NB4 (cell line): Measurements from ENCODE around the gene ANKRD33B.

ENCODE experiments used
- DNase-seq: peaks from one replicate; pipeline ENCODE4 v3.0.0; 2010; ENCODE audit warnings: low read depth
- H3K4me3 ChIP-seq: one replicate; pipeline ENCODE4 v1.5.1; 2011; ENCODE audit warnings: mild to moderate bottlenecking, low read depth, low read length, moderate library complexity
- CTCF ChIP-seq: IDR thresholded peaks from one replicate; pipeline ENCODE4 v1.5.1; 2012; ENCODE audit warnings: low read depth, low read length
- MAX ChIP-seq: IDR thresholded peaks from 2 replicates; pipeline ENCODE4 v1.6.1; 2011; ENCODE audit warnings: low read depth, low read length
- MYC ChIP-seq: IDR thresholded peaks from 2 replicates; pipeline ENCODE4 v1.6.1; 2011; ENCODE audit warnings: low read depth, low read length
- POLR2A ChIP-seq: IDR thresholded peaks from 2 replicates; pipeline ENCODE4 v1.6.1; 2011; ENCODE audit warnings: mild to moderate bottlenecking; ENCODE audit not compliant: insufficient read length; ENCODE audit errors: extremely low read depth

ANKRD33B gene

GRCh38 chr5:10612251-10612650 is 48.4 kb downstream of the ANKRD33B start:
- DNase-seq, result no peak
- no peak for TF ChIP-seq MYC
- no peak for TF ChIP-seq MAX
- TF ChIP-seq CTCF, result no peak
- H3K4me3 ChIP-seq, result no peak overlapping the region

- no peak for TF ChIP-seq CTCF
Observed at GRCh38 chr5:10615693-10616092, 51.8 kb downstream of the ANKRD33B start.

GRCh38 chr5:10617103-10617502 is 53.2 kb downstream of the ANKRD33B start:
- no peak overlapping the region for H3K4me3 ChIP-seq
- TF ChIP-seq POLR2A, result no peak
- no peak for DNase-seq

More at GRCh38 chr5:10615693-10616092, 51.8 kb downstream of the ANKRD33B start:
- no peak for DNase-seq
- H3K4me3 ChIP-seq, result no peak overlapping the region

GRCh38 chr5:10618311-10618710 is 54.4 kb downstream of the ANKRD33B start:
- no peak for DNase-seq
- TF ChIP-seq CTCF (no peak), MAX (no peak), POLR2A (no peak), MYC (no peak)
- H3K4me3 ChIP-seq, result no peak overlapping the region

GRCh38 chr5:10619649-10620048 is 55.8 kb downstream of the ANKRD33B start:
- H3K4me3 ChIP-seq, result no peak overlapping the region
- TF ChIP-seq POLR2A (no peak), MAX (no peak), CTCF (no peak), MYC (no peak)
- DNase-seq, result no peak

- TF ChIP-seq CTCF, result no peak
- TF ChIP-seq POLR2A, result no peak
- no peak for TF ChIP-seq MAX
- no peak for TF ChIP-seq MYC
- no peak for DNase-seq
- no peak overlapping the region for H3K4me3 ChIP-seq
Observed at GRCh38 chr5:10620346-10620745, 56.5 kb downstream of the ANKRD33B start.
